ENCODE measurements around the gene SLC9A3.

Gene SLC9A3

GRCh38 chr5:432201-432927 is 91.9 kb downstream of the SLC9A3 start:
- no peak for DNase-seq (ENCODE audit: low read depth)
- TF ChIP-seq, protein P1, sequence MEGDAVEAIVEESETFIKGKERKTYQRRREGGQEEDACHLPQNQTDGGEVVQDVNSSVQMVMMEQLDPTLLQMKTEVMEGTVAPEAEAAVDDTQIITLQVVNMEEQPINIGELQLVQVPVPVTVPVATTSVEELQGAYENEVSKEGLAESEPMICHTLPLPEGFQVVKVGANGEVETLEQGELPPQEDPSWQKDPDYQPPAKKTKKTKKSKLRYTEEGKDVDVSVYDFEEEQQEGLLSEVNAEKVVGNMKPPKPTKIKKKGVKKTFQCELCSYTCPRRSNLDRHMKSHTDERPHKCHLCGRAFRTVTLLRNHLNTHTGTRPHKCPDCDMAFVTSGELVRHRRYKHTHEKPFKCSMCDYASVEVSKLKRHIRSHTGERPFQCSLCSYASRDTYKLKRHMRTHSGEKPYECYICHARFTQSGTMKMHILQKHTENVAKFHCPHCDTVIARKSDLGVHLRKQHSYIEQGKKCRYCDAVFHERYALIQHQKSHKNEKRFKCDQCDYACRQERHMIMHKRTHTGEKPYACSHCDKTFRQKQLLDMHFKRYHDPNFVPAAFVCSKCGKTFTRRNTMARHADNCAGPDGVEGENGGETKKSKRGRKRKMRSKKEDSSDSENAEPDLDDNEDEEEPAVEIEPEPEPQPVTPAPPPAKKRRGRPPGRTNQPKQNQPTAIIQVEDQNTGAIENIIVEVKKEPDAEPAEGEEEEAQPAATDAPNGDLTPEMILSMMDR (IDR thresholded peaks at IDR 0.05; ENCODE audit: control insufficient read depth, insufficient read depth, low read depth, low read length, missing control alignments) = no peak
- no peak overlapping the region for H3K4me3 ChIP-seq (ENCODE audit: control insufficient read depth, low read depth, low read length)

GRCh38 chr5:431711-432050 is 92.6 kb downstream of the SLC9A3 start:
- no peak for DNase-seq (ENCODE audit: low read depth)
- TF ChIP-seq, protein P1 (IDR thresholded peaks at IDR 0.05; ENCODE audit: control insufficient read depth, insufficient read depth, low read depth, low read length, missing control alignments) = no peak
- no peak overlapping the region for H3K4me3 ChIP-seq (ENCODE audit: control insufficient read depth, low read depth, low read length)

- TF ChIP-seq, protein P1 (IDR thresholded peaks at IDR 0.05; ENCODE audit: control insufficient read depth, insufficient read depth, low read depth, low read length, missing control alignments) = peak; percentile 74
- no peak overlapping the region for H3K4me3 ChIP-seq (ENCODE audit: control insufficient read depth, low read depth, low read length)
- no peak for DNase-seq (ENCODE audit: low read depth)
Measured at GRCh38 chr5:431001-431710, 93.1 kb downstream of the SLC9A3 start.

GRCh38 chr5:430214-430925 is 93.9 kb downstream of the SLC9A3 start:
- TF ChIP-seq, protein P1 (IDR thresholded peaks at IDR 0.05; ENCODE audit: control insufficient read depth, insufficient read depth, low read depth, low read length, missing control alignments) = no peak
- no peak overlapping the region for H3K4me3 ChIP-seq (ENCODE audit: control insufficient read depth, low read depth, low read length)
- DNase-seq (ENCODE audit: low read depth) = no peak

GRCh38 chr5:429453-430188 is 94.6 kb downstream of the SLC9A3 start:
- H3K4me3 ChIP-seq (ENCODE audit: control insufficient read depth, low read depth, low read length) = no peak overlapping the region
- TF ChIP-seq, protein P1 (IDR thresholded peaks at IDR 0.05; ENCODE audit: control insufficient read depth, insufficient read depth, low read depth, low read length, missing control alignments) = no peak
- peak; percentile 63 for DNase-seq (ENCODE audit: low read depth)

DNA sequence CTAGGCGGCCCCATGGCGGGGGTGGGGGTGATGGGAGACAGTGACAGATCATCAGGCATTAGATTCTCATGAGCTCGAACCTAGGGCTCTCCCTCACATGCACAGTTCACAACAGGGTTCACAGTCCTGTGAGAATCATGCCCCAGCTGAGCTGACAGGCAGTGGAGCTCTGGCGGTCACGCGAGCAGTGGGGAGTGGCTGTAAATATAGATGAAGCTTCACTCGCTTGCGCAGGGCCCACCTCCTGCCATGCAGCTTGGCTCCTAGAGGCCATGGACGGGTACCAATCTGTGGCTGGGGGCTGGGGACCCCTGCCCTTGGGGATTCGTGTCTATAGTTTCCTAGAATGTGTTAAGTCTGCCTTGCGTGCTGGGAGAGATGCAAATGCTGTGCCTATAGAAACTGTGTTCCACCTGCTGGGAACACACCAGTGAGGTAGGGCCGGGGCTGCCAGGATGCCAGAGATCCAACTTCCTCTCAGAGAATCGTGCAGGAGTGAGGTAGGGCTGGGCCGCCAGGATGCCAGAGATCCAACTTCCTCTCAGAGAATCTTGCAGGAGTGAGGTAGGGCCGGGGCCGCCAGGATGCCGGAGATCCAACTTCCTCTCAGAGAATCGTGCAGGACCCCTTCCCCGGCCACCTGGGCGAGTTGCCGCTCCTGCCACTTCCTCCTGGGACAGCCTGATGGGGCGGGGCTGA is 95.3 kb downstream of the SLC9A3 start:
- TF ChIP-seq, protein P1 (IDR thresholded peaks at IDR 0.05; ENCODE audit: control insufficient read depth, insufficient read depth, low read depth, low read length, missing control alignments) = no peak
- no peak overlapping the region for H3K4me3 ChIP-seq (ENCODE audit: control insufficient read depth, low read depth, low read length)
- no peak for DNase-seq (ENCODE audit: low read depth)

All from AG09309 (cell line).